ENCODE data around the gene KBTBD3.

DNA sequence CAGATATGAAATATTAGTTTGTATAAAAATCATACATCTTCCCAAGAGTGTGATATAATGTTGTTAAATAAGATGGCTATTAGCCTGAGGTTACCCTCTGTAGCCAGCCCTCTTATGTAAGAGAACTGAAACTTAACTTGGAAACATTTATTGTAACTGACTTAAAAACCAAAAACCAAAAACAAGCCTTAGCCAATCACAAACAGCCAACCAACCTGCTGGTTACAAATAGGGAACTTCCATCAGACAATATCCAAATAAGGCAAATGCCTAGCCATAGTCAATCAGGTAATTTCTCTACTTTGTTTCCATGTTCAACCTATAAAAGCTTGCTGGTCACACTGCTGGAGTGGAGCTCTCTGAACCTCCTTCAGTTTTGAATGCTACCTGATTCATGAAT, 14.1 kb downstream of the KBTBD3 start:
- TF ChIP-seq, protein P1, sequence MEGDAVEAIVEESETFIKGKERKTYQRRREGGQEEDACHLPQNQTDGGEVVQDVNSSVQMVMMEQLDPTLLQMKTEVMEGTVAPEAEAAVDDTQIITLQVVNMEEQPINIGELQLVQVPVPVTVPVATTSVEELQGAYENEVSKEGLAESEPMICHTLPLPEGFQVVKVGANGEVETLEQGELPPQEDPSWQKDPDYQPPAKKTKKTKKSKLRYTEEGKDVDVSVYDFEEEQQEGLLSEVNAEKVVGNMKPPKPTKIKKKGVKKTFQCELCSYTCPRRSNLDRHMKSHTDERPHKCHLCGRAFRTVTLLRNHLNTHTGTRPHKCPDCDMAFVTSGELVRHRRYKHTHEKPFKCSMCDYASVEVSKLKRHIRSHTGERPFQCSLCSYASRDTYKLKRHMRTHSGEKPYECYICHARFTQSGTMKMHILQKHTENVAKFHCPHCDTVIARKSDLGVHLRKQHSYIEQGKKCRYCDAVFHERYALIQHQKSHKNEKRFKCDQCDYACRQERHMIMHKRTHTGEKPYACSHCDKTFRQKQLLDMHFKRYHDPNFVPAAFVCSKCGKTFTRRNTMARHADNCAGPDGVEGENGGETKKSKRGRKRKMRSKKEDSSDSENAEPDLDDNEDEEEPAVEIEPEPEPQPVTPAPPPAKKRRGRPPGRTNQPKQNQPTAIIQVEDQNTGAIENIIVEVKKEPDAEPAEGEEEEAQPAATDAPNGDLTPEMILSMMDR (conservative IDR thresholded peaks at IDR 0.05 in 1 of 2, IDR thresholded peaks at IDR 0.05 in 1 of 2; ENCODE audit: low read depth in 1 of 2, low read length in 2 of 2), result no peak
- no peak for TF ChIP-seq EZH2 (IDR thresholded peaks at IDR 0.05; ENCODE audit: low read length, missing control alignments)
